CD14-positive monocyte (primary cell): ENCODE measurements around the gene SPG7. TPM values are rescaled to one million over a fixed set of nuclear protein-coding genes. Genes with fewer than 3 reads are reported as not detected.

Experiments used
- DNase-seq, 3 donors: peaks; one replicate each; pipeline ENCODE4 v3.0.0-alpha.2; 2011 to 2022
- H2AFZ ChIP-seq: 2 replicates; pipeline ENCODE4 v1.6.0; 2012; ENCODE audit warnings: mild to moderate bottlenecking, low read depth, low read length, inconsistent platforms; ENCODE audit not compliant: insufficient read depth, poor library complexity, severe bottlenecking
- H3K27ac ChIP-seq, 2 donors: 1 replicate in 1 of 2; 2 replicates in 1 of 2; pipeline ENCODE4 v1.5.1; 2012 to 2013; ENCODE audit warnings: low read length in 2 of 2, control low read depth in 1 of 2, inconsistent platforms in 1 of 2, low read depth in 1 of 2, mild to moderate bottlenecking in 1 of 2
- H3K27me3 ChIP-seq, 2 donors: one replicate each; pipeline versions ENCODE4 v1.6.0 to v1.6.1; 2011 to 2013; ENCODE audit warnings: low read length in 2 of 2; ENCODE audit not compliant: control insufficient read depth in 2 of 2, insufficient read depth in 2 of 2
- H3K36me3 ChIP-seq, 2 donors: replicated peaks in 1 of 2; 1 replicate in 1 of 2; 2 replicates in 1 of 2; pipeline versions ENCODE4 v1.5.1 to v1.6.1; 2012 to 2013; ENCODE audit warnings: low read length in 2 of 2, control low read depth in 1 of 2, inconsistent platforms in 1 of 2, mild to moderate bottlenecking in 1 of 2; ENCODE audit not compliant: insufficient read depth in 2 of 2, control insufficient read depth in 1 of 2
- H3K4me1 ChIP-seq, 2 donors: 1 replicate in 1 of 2; 2 replicates in 1 of 2; pipeline versions ENCODE4 v1.5.1 to v1.6.1; 2012 to 2013; ENCODE audit warnings: low read length in 2 of 2, control low read depth in 1 of 2, inconsistent platforms in 1 of 2, mild to moderate bottlenecking in 1 of 2, moderate library complexity in 1 of 2; ENCODE audit not compliant: insufficient read depth in 2 of 2, control insufficient read depth in 1 of 2
- H3K4me2 ChIP-seq: replicated peaks from 2 replicates; pipeline ENCODE3; 2012; ENCODE audit warnings: low read length, moderate library complexity, mild to moderate bottlenecking; ENCODE audit not compliant: poor library complexity, severe bottlenecking; ENCODE audit errors: extremely low read depth
- H3K4me3 ChIP-seq, 3 experiments: fragments of 200-600 bp in 1 of 3; sonication (generic) in 1 of 3; replicated peaks in 1 of 3; 1 replicate in 2 of 3; 2 replicates in 1 of 3; pipeline ENCODE4 v1.5.1; 2011 to 2013; ENCODE audit warnings: low read length in 3 of 3, mild to moderate bottlenecking in 3 of 3, control low read depth in 2 of 3, low read depth in 2 of 3, inconsistent platforms in 1 of 3, moderate library complexity in 1 of 3
- H3K79me2 ChIP-seq: 2 replicates; pipeline ENCODE4 v1.6.0; 2012; ENCODE audit warnings: mild to moderate bottlenecking, control low read depth, inconsistent platforms, low read length, moderate library complexity; ENCODE audit not compliant: insufficient read depth
- H3K9ac ChIP-seq: 2 replicates; pipeline ENCODE4 v1.6.0; 2017; ENCODE audit warnings: low read length, mild to moderate bottlenecking; ENCODE audit not compliant: insufficient read depth, poor library complexity, severe bottlenecking
- H3K9me3 ChIP-seq, 2 donors: replicated peaks in 1 of 2; 1 replicate in 1 of 2; 2 replicates in 1 of 2; pipeline versions ENCODE4 v1.5.1 to v1.6.1; 2012 to 2013; ENCODE audit warnings: low read length in 2 of 2, control low read depth in 1 of 2; ENCODE audit not compliant: control insufficient read depth in 1 of 2, insufficient read depth in 1 of 2
- H4K20me1 ChIP-seq: 2 replicates; pipeline ENCODE4 v1.6.0; 2012; ENCODE audit warnings: mild to moderate bottlenecking, low read length, control low read depth, moderate library complexity; ENCODE audit not compliant: insufficient read depth
- H3K27ac Mint-ChIP-seq, 7 donors: one replicate each; pipeline ENCODE4 v1.8.0; 2020; ENCODE audit warnings: mild to moderate bottlenecking in 7 of 7, mixed read lengths in 7 of 7, moderate library complexity in 6 of 7, inconsistent platforms in 2 of 7
- H3K27me3 Mint-ChIP-seq, 3 donors: one replicate each; pipeline ENCODE4 v1.8.0; 2021 to 2022; ENCODE audit warnings: low read depth in 3 of 3, mild to moderate bottlenecking in 3 of 3, mixed read lengths in 3 of 3, moderate library complexity in 3 of 3, inconsistent platforms in 1 of 3
- H3K36me3 Mint-ChIP-seq, 2 donors: one replicate each; pipeline ENCODE4 v1.8.0; 2020; ENCODE audit warnings: mixed read lengths in 2 of 2, inconsistent platforms in 1 of 2, mild to moderate bottlenecking in 1 of 2
- H3K4me1 Mint-ChIP-seq: one replicate; pipeline ENCODE4 v1.8.0; 2020; ENCODE audit warnings: mild to moderate bottlenecking, mixed read lengths
- H3K4me3 Mint-ChIP-seq, 2 donors: one replicate each; pipeline ENCODE4 v1.8.0; 2020; ENCODE audit warnings: mild to moderate bottlenecking in 2 of 2, mixed read lengths in 2 of 2, moderate library complexity in 1 of 2
- H3K9me3 Mint-ChIP-seq, 7 donors: one replicate each; pipeline ENCODE4 v1.8.0; 2020 to 2022; ENCODE audit warnings: mixed read lengths in 7 of 7, mild to moderate bottlenecking in 6 of 7, moderate library complexity in 6 of 7, inconsistent platforms in 2 of 7
- CTCF ChIP-seq: fragments of 200-600 bp; IDR thresholded peaks from one replicate; pipeline ENCODE4 v1.8.0; 2022; ENCODE audit warnings: antibody characterized with exemption, mild to moderate bottlenecking
- WGBS: methylation state at CpG from one replicate; pipeline ENCODE4 v1.1.5; 2013; ENCODE audit warnings: missing lambda C conversion rate; ENCODE audit not compliant: insufficient coverage; 5-methylcytosine and 5-hydroxymethylcytosine counted together
- intact Hi-C, 2 donors: fragments of 100-400 bp; cut with micrococcal nuclease; formaldehyde crosslinking; loops; one replicate each; pipeline versions ENCODE4 v1.15.0 to v1.15.1; 2023
- polyA plus RNA-seq, 3 donors: library from polyadenylated mRNA; depleted of rRNA in 1 of 3; unstranded in 2 of 3; stranded (reverse) in 1 of 3; fragments of 300-500 nt in 2 of 3; fragments of >200 nt in 1 of 3; fragmentation: Illumina TruSeq in 2 of 3; gene quantifications; 1 replicate in 2 of 3; 2 replicates in 1 of 3; pipeline ENCODE4 v1.2.3, GENCODE V29; 2012 to 2021

Gene SPG7
- polyA plus RNA-seq, 3 donors = 30.3 to 120 (median 34.4) TPM

GRCh38 chr16:89545831-89546574 is 37.8 kb downstream of the SPG7 start:
- Histone ChIP-seq H4K20me1 (no peaks in the 10 kb centered on the region), H3K27ac (no peak overlapping the region), H3K4me1 (no peaks in the 10 kb centered on the region), H3K79me2 (no peaks in the 10 kb centered on the region), H3K9ac (no peak overlapping the region), H3K27me3 (no peaks in the 10 kb centered on the region), H3K4me3 (no peak overlapping the region), H3K36me3 (peaks cover 65 to 84% of the 10 kb centered on the region in 2 donors), H3K9me3 (no peaks in the 10 kb centered on the region), H2AFZ (no peak overlapping the region), H3K4me2 (no peak overlapping the region)
- peaks cover 0 to 1% (median 0%) of the 10 kb centered on the region in 7 donors for H3K9me3 Mint-ChIP-seq
- intact Hi-C loops = no loop called here
- no peak overlapping the region for H3K4me3 Mint-ChIP-seq
- peaks cover 67 to 88% of the 10 kb centered on the region in 2 donors for H3K36me3 Mint-ChIP-seq
- H3K27me3 Mint-ChIP-seq = no peaks in the 10 kb centered on the region
- 97% methylated on average over 16 of the region's 26 CpGs for WGBS
- TF ChIP-seq CTCF = no peak
- no peaks in the 10 kb centered on the region for H3K4me1 Mint-ChIP-seq
- DNase-seq = no peak
- H3K27ac Mint-ChIP-seq = no peak overlapping the region

GRCh38 chr16:89546781-89547180 is 38.6 kb downstream of the SPG7 start:
- H3K4me3 ChIP-seq = no peak overlapping the region
- H3K36me3 ChIP-seq = peaks cover 66 to 84% of the 10 kb centered on the region in 2 donors
- H3K36me3 Mint-ChIP-seq = peaks cover 69 to 91% of the 10 kb centered on the region in 2 donors
- H3K9me3 Mint-ChIP-seq = peaks cover 0 to 1% (median 0%) of the 10 kb centered on the region in 7 donors
- H3K4me2 ChIP-seq = no peak overlapping the region
- no peak overlapping the region for H3K4me3 Mint-ChIP-seq
- H2AFZ ChIP-seq = no peak overlapping the region
- no peaks in the 10 kb centered on the region for H3K9me3 ChIP-seq
- H3K4me1 ChIP-seq = no peaks in the 10 kb centered on the region
- no peaks in the 10 kb centered on the region for H3K79me2 ChIP-seq
- H3K27ac ChIP-seq = no peak overlapping the region
- intact Hi-C loops = no loop called here
- no peaks in the 10 kb centered on the region for H3K4me1 Mint-ChIP-seq
- H3K27ac Mint-ChIP-seq = no peak overlapping the region
- 98% methylated on average over 17 of the region's 19 CpGs for WGBS
- H3K9ac ChIP-seq = no peak overlapping the region
- H3K27me3 Mint-ChIP-seq = no peaks in the 10 kb centered on the region
- H3K27me3 ChIP-seq = no peaks in the 10 kb centered on the region
- H4K20me1 ChIP-seq = no peaks in the 10 kb centered on the region
- no peak for DNase-seq
- TF ChIP-seq CTCF = no peak
